ENCODE measurements around the gene ISY1. TPM values are rescaled to one million over a fixed set of nuclear protein-coding genes. Genes with fewer than 3 reads are reported as not detected.
"Not testable (repeated sequence)": the region's sequence is repeated elsewhere in the genome, so short reads cannot be mapped to it uniquely, and the experiment has no call there.

ISY1 gene
- total and polyA plus RNA-seq, 4 donors: 6.4 to 13.2 (median 10.5) TPM

GRCh38 chr3:129166579-129167332 lies 5.9 kb upstream of the ISY1 start:
- Histone ChIP-seq H3K9me3 (ENCODE audit: control insufficient read depth in 4 of 4, low read length in 3 of 4) (no peaks in the 10 kb centered on the region), H3K4me1 (ENCODE audit: control insufficient read depth in 4 of 4, insufficient read depth in 4 of 4, low read length in 3 of 4) (peaks cover 0 to 16% (median 12%) of the 10 kb centered on the region in 4 donors), H3K36me3 (ENCODE audit: control insufficient read depth in 4 of 4, insufficient read depth in 3 of 4, low read depth in 1 of 4, low read length in 3 of 4) (peaks cover 16 to 47% (median 41%) of the 10 kb centered on the region in 4 donors), H3K27me3 (ENCODE audit: control insufficient read depth in 4 of 4, insufficient read depth in 4 of 4, low read length in 3 of 4) (no peaks in the 10 kb centered on the region), H3K27ac (ENCODE audit: low read depth in 1 of 2, low read length in 2 of 2) (no peak overlapping the region), H3K4me3 (ENCODE audit: low read depth in 1 of 3, low read length in 3 of 3) (no peak overlapping the region), H3K9ac (ENCODE audit: low read depth in 1 of 2, low read length in 2 of 2) (no peak overlapping the region)
- no peak for DNase-seq (ENCODE audit: low spot score)
- no peak for TF ChIP-seq ZBTB33 (IDR thresholded peaks at IDR 0.05)
- 92% methylated on average over 15 of the region's 15 CpGs for WGBS

- peaks cover 0 to 19% (median 13%) of the 10 kb centered on the region in 4 donors for H3K4me1 ChIP-seq (ENCODE audit: control insufficient read depth in 4 of 4, insufficient read depth in 4 of 4, low read length in 3 of 4)
- H3K9ac ChIP-seq (ENCODE audit: low read depth in 1 of 2, low read length in 2 of 2); H3K27me3 ChIP-seq (ENCODE audit: control insufficient read depth in 4 of 4, insufficient read depth in 4 of 4, low read length in 3 of 4); H3K9me3 ChIP-seq (ENCODE audit: control insufficient read depth in 4 of 4, low read length in 3 of 4); H3K27ac ChIP-seq (ENCODE audit: low read depth in 1 of 2, low read length in 2 of 2); DNase-seq (ENCODE audit: low spot score); H3K4me3 ChIP-seq (ENCODE audit: low read depth in 1 of 3, low read length in 3 of 3): not testable (repeated sequence)
- WGBS: 95% methylated on average over 8 of the region's 8 CpGs
- H3K36me3 ChIP-seq (ENCODE audit: control insufficient read depth in 4 of 4, insufficient read depth in 3 of 4, low read depth in 1 of 4, low read length in 3 of 4): peaks cover 8 to 36% (median 32%) of the 10 kb centered on the region in 4 donors
Observed at GRCh38 chr3:129165594-129165993, 4.7 kb upstream of the ISY1 start.

GRCh38 chr3:129164500-129164899 lies 3.6 kb upstream of the ISY1 start:
- DNase-seq (ENCODE audit: low spot score): no peak
- TF ChIP-seq HNF4G (IDR thresholded peaks at IDR 0.05) (no peak), JUND (IDR thresholded peaks at IDR 0.05) (no peak), YY1 (IDR thresholded peaks at IDR 0.05) (no peak), RXRA (IDR thresholded peaks at IDR 0.05) (no peak)
- Histone ChIP-seq H3K9ac (ENCODE audit: low read depth in 1 of 2, low read length in 2 of 2) (no peak overlapping the region), H3K27ac (ENCODE audit: low read depth in 1 of 2, low read length in 2 of 2) (no peak overlapping the region), H3K4me3 (ENCODE audit: low read depth in 1 of 3, low read length in 3 of 3) (no peak overlapping the region), H3K9me3 (ENCODE audit: control insufficient read depth in 4 of 4, low read length in 3 of 4) (no peaks in the 10 kb centered on the region), H3K27me3 (ENCODE audit: control insufficient read depth in 4 of 4, insufficient read depth in 4 of 4, low read length in 3 of 4) (no peaks in the 10 kb centered on the region), H3K4me1 (ENCODE audit: control insufficient read depth in 4 of 4, insufficient read depth in 4 of 4, low read length in 3 of 4) (peaks cover 0 to 29% (median 18%) of the 10 kb centered on the region in 4 donors), H3K36me3 (ENCODE audit: control insufficient read depth in 4 of 4, insufficient read depth in 3 of 4, low read depth in 1 of 4, low read length in 3 of 4) (peaks cover 3 to 25% (median 21%) of the 10 kb centered on the region in 4 donors)
- WGBS: 90% methylated on average over 7 of the region's 7 CpGs

- H3K9me3 ChIP-seq (ENCODE audit: control insufficient read depth in 4 of 4, low read length in 3 of 4): no peaks in the 10 kb centered on the region
- no peak overlapping the region for H3K4me3 ChIP-seq (ENCODE audit: low read depth in 1 of 3, low read length in 3 of 3)
- H3K36me3 ChIP-seq (ENCODE audit: control insufficient read depth in 4 of 4, insufficient read depth in 3 of 4, low read depth in 1 of 4, low read length in 3 of 4): peaks cover 3 to 29% (median 21%) of the 10 kb centered on the region in 4 donors
- no peak for DNase-seq (ENCODE audit: low spot score)
- H3K27me3 ChIP-seq (ENCODE audit: control insufficient read depth in 4 of 4, insufficient read depth in 4 of 4, low read length in 3 of 4): no peaks in the 10 kb centered on the region
- H3K27ac ChIP-seq (ENCODE audit: low read depth in 1 of 2, low read length in 2 of 2): no peak overlapping the region
- 68% methylated on average over 5 of the region's 5 CpGs for WGBS
- no peak overlapping the region for H3K9ac ChIP-seq (ENCODE audit: low read depth in 1 of 2, low read length in 2 of 2)
- TF ChIP-seq RAD21 (IDR thresholded peaks at IDR 0.05) (peak in 1 of 2 donors; percentile 18), TAF1 (conservative IDR thresholded peaks at IDR 0.05) (no peak), CTCF (IDR thresholded peaks at IDR 0.05; ENCODE audit: low read depth, low read length, missing input control) (peak; percentile 15), JUND (IDR thresholded peaks at IDR 0.05) (no peak)
- peaks cover 0 to 34% (median 22%) of the 10 kb centered on the region in 4 donors for H3K4me1 ChIP-seq (ENCODE audit: control insufficient read depth in 4 of 4, insufficient read depth in 4 of 4, low read length in 3 of 4)
Observed at GRCh38 chr3:129162729-129163579, 2.1 kb upstream of the ISY1 start.

Measured in liver (tissue), 9 donors.